Gastrocnemius medialis (tissue), 4 donors: ENCODE results near the gene TPSG1. TPM values are rescaled to one million over a fixed set of nuclear protein-coding genes. Genes with fewer than 3 reads are reported as not detected.

ENCODE experiments used
- ATAC-seq, 2 donors: fragments of 150-250 bp; one replicate each; pipeline ENCODE4 v1.9.1; 2016
- DNase-seq, 2 donors: peaks; one replicate each; pipeline ENCODE4 v3.0.0-alpha.2; 2019
- H3K27ac ChIP-seq, 4 donors: fragments of 200-600 bp; sonication (generic); 1 replicate in 1 of 4; 2 replicates in 3 of 4; pipeline ENCODE4 v1.5.1; 2016 to 2018; ENCODE audit warnings: mild to moderate bottlenecking in 2 of 4, moderate library complexity in 1 of 4
- H3K27me3 ChIP-seq, 3 donors: fragments of 200-600 bp; sonication (generic) in 2 of 3; 1 replicate in 1 of 3; 2 replicates in 2 of 3; pipeline versions ENCODE4 v1.5.1 to v1.6.0; 2016 to 2019; ENCODE audit warnings: mild to moderate bottlenecking in 1 of 3, moderate library complexity in 1 of 3
- H3K36me3 ChIP-seq, 2 donors: fragments of 200-600 bp; sonication (generic) in 1 of 2; one replicate each; pipeline ENCODE4 v1.5.1; 2017 to 2018
- H3K4me1 ChIP-seq, 2 donors: fragments of 200-600 bp; sonication (generic) in 1 of 2; one replicate each; pipeline ENCODE4 v1.5.1; 2016 to 2017; ENCODE audit warnings: mild to moderate bottlenecking in 2 of 2
- H3K4me3 ChIP-seq, 4 donors: fragments of 200-600 bp; sonication (generic) in 3 of 4; 1 replicate in 1 of 4; 2 replicates in 3 of 4; pipeline ENCODE4 v1.5.1; 2016 to 2019; ENCODE audit warnings: mild to moderate bottlenecking in 2 of 4
- H3K9me3 ChIP-seq, 3 donors: fragments of 200-600 bp; sonication (generic) in 2 of 3; 1 replicate in 1 of 3; 2 replicates in 2 of 3; pipeline ENCODE4 v1.5.1; 2016 to 2019
- POLR2A ChIP-seq, 2 donors: fragments of 450-650 bp; IDR thresholded peaks; one replicate each; pipeline ENCODE4 v1.6.1; 2017; ENCODE audit warnings: antibody characterized with exemption in 2 of 2, mild to moderate bottlenecking in 2 of 2, moderate library complexity in 2 of 2
- in situ Hi-C, 4 donors: fragments of 200-750 bp; cut with MboI; loops; one replicate each; pipeline versions ENCODE4 v1.15.0 to v1.8.0; 2017; ENCODE audit warnings: low sequenced_read_pairs in 4 of 4
- intact Hi-C: fragments of 100-400 bp; cut with DNase I; formaldehyde crosslinking; loops from one replicate; pipeline ENCODE4 v1.15.1; 2023; ENCODE audit warnings: low total_unique reads
- total RNA-seq, 4 donors: library from RNA; depleted of rRNA; stranded (reverse); fragments of >200 nt; gene quantifications; one replicate each; pipeline versions ENCODE4 v1.1.0 to v1.2.3, GENCODE V29; 2016
- TF ChIP-seq, protein P1 (sequence below), 5 experiments: fragments of 450-650 bp in 3 of 5; fragments of 200-600 bp in 2 of 5; sonication (generic) in 2 of 5; IDR thresholded peaks in 4 of 5; conservative IDR thresholded peaks in 1 of 5; 1 replicate in 4 of 5; 2 replicates in 1 of 5; pipeline ENCODE4 v1.5.1; 2016 to 2019; ENCODE audit warnings: antibody characterized with exemption in 5 of 5, mild to moderate bottlenecking in 3 of 5, moderate library complexity in 3 of 5

TPSG1 gene
- total RNA-seq, 4 donors from 2014 or later: 0.29 TPM; not detected in 3

DNA sequence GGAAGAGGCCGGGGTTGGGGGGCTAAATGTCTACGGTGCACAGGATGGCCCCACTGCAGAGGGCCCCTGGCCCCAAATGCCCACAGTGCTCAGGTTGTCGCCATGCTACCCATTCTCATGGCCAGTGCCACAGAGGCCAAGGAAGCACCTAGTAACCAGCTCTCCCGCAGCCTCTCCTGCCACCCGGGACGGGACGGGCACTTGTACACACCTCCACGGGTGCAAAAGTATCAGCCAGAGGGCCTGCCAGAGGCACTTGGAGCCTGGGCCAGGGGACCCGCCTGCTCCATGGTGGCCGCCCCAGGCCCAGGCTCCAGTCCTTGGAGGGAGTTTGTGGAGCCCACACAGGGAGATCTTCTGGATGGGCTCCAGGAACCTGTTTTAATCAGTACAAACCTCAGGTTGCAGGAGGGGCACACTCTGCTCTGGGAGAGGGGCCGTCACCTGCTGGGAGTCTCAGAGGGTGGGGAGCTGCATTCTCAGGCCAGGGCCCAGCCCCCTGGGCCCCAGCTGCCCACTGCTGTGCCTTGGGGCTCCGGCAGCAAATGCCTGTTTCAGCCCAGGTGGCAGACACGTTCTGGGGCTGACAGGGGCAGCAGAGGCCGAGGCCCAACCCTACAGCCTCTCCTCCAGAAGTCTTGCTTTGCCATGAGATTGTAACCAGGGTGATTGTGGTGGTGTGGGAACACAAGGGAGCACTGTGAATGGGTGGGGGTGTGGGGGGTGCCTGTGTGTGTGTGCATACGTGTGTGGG lies 38.7 kb upstream of the TPSG1 start:
- intact Hi-C loops (no loop called here), in situ Hi-C loops (no loop called here)
- Histone ChIP-seq H3K9me3 (no peaks in the 10 kb centered on the region), H3K36me3 (no peaks in the 10 kb centered on the region), H3K4me3 (no peak overlapping the region), H3K27me3 (peaks cover 34 to 46% (median 45%) of the 10 kb centered on the region in 3 donors), H3K27ac (no peak overlapping the region), H3K4me1 (no peaks in the 10 kb centered on the region)
- DNase-seq (no peak), ATAC-seq (no peak)
- TF ChIP-seq, protein P1, sequence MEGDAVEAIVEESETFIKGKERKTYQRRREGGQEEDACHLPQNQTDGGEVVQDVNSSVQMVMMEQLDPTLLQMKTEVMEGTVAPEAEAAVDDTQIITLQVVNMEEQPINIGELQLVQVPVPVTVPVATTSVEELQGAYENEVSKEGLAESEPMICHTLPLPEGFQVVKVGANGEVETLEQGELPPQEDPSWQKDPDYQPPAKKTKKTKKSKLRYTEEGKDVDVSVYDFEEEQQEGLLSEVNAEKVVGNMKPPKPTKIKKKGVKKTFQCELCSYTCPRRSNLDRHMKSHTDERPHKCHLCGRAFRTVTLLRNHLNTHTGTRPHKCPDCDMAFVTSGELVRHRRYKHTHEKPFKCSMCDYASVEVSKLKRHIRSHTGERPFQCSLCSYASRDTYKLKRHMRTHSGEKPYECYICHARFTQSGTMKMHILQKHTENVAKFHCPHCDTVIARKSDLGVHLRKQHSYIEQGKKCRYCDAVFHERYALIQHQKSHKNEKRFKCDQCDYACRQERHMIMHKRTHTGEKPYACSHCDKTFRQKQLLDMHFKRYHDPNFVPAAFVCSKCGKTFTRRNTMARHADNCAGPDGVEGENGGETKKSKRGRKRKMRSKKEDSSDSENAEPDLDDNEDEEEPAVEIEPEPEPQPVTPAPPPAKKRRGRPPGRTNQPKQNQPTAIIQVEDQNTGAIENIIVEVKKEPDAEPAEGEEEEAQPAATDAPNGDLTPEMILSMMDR (IDR thresholded peaks at IDR 0.05 in 4 of 5, conservative IDR thresholded peaks at IDR 0.05 in 1 of 5): no peak
- TF ChIP-seq POLR2A (IDR thresholded peaks at IDR 0.05): no peak

DNA sequence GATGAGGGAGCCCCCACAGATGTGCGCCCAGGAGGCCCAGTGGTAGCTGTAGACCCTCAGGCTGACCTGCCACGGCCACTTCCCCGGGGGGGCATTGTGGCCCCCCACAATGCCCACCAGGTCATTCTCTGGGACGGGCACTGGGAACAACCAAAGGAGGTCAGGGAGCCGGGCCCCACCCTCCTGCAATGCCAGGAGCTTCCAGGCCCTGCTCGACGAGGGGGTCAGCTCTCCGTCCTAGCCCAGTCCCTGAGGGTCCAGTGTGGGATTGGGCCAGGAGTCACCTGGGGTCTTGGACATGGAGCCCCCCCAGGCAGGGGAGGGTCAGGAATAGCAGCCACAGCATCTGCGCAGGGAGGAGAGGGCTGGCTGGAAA lies 37.8 kb upstream of the TPSG1 start:
- Histone ChIP-seq H3K27ac (no peak overlapping the region), H3K27me3 (peaks cover 34 to 47% (median 45%) of the 10 kb centered on the region in 3 donors), H3K4me3 (no peak overlapping the region), H3K9me3 (no peaks in the 10 kb centered on the region), H3K4me1 (no peaks in the 10 kb centered on the region), H3K36me3 (no peaks in the 10 kb centered on the region)
- in situ Hi-C loops: no loop called here
- intact Hi-C loops: no loop called here
- ATAC-seq: no peak
- TF ChIP-seq POLR2A (IDR thresholded peaks at IDR 0.05): no peak
- DNase-seq: no peak

DNA sequence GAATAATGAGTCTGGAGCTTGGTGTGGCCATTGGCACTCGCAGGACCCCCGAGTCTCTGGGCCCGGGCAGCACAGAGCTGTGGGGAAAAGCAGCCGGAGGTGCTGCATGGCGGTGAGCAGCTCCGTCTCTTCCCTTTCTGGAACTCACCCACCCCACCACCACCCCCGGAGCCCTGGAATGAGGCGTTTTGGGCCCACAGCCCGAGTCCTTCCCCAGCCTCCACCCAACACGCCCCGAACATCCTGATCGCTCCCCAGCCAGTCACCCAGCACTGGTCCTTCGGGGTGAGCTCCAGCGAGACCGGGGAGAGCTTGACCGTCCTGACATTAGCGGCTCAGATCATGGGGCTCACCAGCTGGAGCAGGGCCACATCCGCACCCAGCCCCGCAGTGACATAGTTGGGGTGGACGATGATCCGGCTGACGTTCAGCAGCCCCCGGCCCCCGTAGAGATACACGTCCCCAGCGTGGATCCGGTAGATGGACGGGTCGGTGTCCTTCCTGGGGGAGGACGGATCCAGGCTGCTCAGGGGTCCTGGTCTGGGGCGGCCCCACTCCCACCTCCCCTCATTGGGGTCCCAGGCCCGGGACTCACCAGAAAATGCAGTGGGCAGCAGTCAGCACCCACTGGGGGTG lies 37.3 kb upstream of the TPSG1 start:
- Histone ChIP-seq H3K27ac (no peak overlapping the region), H3K9me3 (no peaks in the 10 kb centered on the region), H3K27me3 (peaks cover 34 to 47% (median 45%) of the 10 kb centered on the region in 3 donors), H3K4me3 (no peak overlapping the region), H3K36me3 (no peaks in the 10 kb centered on the region), H3K4me1 (no peaks in the 10 kb centered on the region)
- intact Hi-C loops (no loop called here), in situ Hi-C loops (no loop called here)
- no peak for DNase-seq
- ATAC-seq: no peak
- TF ChIP-seq, protein P1 (IDR thresholded peaks at IDR 0.05 in 4 of 5, conservative IDR thresholded peaks at IDR 0.05 in 1 of 5): no peak
- TF ChIP-seq POLR2A (IDR thresholded peaks at IDR 0.05): no peak

DNA sequence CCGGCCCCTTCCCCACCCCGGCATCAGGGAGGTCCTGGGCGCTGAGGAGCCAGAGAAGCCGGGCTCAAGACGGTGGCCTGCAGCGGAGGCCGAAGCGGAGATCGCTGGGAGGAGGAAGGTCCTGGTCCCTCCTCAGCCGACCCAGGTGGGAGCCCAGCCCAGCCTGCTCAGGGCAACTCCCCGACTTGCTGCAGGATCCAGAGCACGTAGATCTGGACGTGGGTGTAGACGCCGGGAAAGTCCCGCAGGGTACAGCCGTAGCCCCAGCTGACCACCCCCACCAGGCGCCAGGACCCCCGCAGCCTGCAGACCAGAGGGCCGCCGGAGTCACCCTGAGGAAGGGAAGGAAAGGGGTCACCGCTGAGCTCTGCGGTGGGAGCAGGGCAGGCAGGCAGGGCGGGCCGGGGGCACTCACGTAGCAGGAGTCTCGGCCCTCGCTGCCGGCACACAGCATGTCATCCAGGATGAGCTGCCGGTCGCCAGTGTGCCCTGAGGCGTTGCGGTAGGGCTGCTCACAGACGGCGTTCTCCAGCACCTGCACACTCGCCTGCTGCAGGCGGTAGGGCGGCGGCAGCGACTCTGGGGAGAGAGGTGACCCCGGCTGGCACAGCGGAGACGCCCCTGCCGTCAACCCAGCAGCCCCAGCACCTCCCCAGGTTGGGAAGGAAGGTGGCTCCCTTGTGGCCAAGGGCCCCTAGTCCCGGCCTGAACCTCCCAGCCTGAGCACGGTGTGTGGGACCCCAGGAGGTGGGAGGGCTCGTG lies 36.2 kb upstream of the TPSG1 start:
- no peak for ATAC-seq
- Histone ChIP-seq H3K4me1 (no peaks in the 10 kb centered on the region), H3K27ac (no peak overlapping the region), H3K9me3 (no peaks in the 10 kb centered on the region), H3K4me3 (no peak overlapping the region), H3K27me3 (peaks cover 34 to 55% (median 45%) of the 10 kb centered on the region in 3 donors), H3K36me3 (no peaks in the 10 kb centered on the region)
- DNase-seq: no peak
- in situ Hi-C loops (no loop called here), intact Hi-C loops (no loop called here)
- no peak for TF ChIP-seq POLR2A (IDR thresholded peaks at IDR 0.05)
- TF ChIP-seq, protein P1 (IDR thresholded peaks at IDR 0.05 in 4 of 5, conservative IDR thresholded peaks at IDR 0.05 in 1 of 5): no peak
